Stimulated activated CD8-positive, alpha-beta memory T cell treated with anti-CD3 and anti-CD28 coated beads, Interleukin-7, amount 100 ng/mL, for 48 hours (primary cell): ENCODE results near the gene RDX.
A peak's percentile ranks its signal among the peaks of the same experiment; 100 is the strongest.

Experiments
- DNase-seq, 2 donors: peaks; one replicate each; pipeline ENCODE4 v3.0.0-alpha.2; 2020; ENCODE audit warnings: low read depth in 1 of 2; ENCODE audit errors: extremely low read depth in 1 of 2

Gene RDX

DNA sequence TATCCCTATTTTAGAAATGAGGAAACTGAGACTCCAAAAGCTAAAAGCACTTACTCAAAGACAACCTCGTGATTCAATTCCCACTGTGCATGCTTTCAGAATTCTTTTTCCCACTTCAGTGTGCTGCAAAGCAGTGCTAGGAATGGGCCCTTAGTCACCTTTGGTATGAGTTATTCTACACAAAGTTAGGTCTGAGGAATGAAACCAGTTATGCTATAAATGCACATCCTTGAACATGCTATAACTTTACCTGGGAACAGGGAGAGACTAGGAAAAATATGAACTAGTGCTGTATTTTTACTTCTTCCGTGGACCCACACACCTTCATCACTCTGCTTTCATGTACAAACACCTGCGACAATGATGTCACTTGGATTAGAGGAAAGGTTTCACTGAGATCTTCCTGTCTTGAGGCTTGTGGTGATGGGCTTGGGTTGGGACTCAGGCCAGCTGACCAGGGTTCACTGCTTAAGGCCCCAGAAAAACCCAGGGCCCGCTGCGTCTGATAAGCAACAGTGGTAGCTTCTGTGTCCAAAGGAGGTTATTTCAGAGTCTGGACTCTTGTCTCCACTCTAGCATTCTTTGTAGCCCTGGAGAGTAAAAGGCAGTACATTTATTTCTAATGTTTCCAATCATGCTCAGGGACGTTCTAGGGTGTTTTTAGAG, 121.6 kb downstream of the RDX start:
- DNase-seq, result no peak

DNA sequence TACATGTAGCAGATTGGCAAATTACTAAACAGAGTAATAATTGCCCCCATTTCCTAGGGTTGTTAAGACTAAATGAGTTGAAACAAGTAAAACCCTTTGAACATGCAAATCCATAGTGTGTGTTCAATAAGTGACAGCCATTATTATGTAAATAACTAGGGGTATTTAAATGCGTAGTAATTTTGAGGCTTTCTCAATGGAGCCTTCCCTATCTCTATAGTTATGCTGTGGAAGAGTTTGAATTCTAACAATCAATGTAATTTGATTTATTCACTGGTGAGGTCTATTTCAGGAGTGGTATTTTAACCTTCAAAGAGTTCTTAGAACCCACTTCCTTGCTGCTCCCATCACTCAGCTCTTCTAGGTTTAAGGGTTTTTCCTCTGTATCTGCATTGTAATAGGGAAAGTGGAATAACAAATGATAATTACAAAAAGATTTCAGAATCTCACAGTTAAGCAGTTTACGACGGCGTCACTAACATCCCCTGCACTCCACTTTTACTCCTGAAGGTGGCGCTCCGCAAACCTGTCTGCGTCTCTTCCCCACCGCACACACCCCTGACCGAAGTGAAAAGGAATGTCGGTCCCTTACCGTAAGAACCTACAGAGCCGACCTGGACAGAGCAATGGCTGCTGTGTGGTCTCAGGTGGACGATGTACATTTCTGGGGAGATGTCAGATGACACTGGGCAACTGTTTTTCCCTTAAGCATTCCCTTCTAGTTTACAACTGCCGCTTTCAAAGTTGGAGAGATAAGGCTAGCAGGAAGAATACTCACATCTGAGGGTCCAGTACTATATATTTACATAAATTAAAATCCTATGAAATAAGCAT, 122.4 kb downstream of the RDX start:
- DNase-seq, result peak; percentile 23 to 41

DNA sequence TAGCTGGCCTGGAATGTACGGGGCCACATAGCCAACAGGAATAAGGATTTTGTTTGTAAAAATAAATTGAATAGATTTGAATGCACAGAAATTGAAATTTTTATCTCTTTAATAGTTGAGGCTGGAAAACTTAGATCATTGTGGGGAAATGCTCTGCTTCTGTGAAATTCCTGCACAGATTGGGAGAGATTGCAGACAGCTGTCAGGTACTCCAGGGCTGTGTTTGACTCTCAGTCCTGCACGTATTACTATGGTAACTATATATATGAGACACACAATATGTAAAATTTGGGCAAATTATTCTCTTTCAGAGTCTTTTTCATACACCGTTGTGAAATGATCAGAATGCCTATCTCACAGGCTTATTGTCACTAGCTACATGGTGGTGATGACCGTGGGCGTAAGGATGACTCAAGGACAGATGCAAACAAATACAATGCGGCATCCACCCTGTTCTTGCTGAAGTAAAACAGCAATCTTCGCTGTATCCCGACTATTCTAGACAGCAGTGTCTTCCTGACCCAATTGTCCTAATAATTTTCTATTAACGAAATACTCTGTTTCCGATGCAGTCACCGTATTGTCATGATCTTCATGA, 123.8 kb downstream of the RDX start:
- DNase-seq, result no peak

DNA sequence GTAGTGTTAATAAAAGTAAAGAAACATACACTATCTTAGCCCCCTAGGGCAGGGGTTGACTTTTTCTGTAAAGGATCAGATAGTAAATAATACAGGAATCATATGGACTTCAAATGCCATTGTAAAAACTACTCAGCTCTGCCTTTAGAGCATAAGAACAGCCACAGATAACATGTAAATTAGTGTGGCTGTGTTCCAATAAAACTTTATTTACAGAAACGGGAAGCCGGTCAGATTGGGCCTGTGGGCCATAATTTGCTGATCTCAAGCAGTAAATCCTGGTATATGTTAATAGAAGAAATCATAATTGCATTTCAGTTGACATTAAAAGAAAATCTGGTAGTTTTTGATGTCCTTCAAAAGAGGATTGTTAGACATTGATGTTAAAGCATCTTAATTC, 126.7 kb downstream of the RDX start:
- no peak for DNase-seq

DNA sequence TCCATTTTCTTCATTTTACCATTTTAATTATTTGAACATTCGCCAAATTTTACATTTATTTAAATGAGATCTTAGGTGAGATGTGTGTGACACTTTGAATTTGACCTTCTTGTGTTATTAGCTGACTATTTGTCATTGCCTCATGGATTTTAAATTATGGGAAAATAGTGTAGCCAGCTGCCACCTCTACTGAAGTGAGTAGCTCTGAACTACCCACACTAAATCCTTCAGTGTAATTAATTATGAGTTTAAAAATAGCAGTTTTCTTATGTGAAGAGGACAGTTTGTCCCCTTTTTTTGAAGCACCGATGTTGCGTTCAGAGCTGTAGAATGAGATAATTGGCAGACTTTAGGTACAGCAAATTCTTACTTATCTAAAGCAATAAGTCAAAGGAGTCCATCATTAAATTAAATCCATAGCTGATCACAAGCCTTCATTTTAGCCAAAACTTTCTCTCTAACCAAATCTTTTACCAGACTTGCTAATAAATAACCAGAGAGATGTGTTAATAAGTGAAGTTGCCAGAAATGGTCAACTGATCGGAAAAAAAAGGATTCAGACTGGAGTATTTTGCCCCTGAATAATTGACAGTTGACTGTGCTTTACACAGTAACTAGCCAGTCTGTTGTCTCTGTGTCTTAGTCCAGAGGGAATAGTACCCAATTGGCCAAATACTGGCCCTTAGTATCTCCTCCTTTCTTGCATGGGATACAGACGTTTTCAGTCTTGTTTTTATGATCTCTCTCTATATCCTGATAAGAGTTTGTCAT, 128.2 kb downstream of the RDX start:
- DNase-seq, result no peak

DNA sequence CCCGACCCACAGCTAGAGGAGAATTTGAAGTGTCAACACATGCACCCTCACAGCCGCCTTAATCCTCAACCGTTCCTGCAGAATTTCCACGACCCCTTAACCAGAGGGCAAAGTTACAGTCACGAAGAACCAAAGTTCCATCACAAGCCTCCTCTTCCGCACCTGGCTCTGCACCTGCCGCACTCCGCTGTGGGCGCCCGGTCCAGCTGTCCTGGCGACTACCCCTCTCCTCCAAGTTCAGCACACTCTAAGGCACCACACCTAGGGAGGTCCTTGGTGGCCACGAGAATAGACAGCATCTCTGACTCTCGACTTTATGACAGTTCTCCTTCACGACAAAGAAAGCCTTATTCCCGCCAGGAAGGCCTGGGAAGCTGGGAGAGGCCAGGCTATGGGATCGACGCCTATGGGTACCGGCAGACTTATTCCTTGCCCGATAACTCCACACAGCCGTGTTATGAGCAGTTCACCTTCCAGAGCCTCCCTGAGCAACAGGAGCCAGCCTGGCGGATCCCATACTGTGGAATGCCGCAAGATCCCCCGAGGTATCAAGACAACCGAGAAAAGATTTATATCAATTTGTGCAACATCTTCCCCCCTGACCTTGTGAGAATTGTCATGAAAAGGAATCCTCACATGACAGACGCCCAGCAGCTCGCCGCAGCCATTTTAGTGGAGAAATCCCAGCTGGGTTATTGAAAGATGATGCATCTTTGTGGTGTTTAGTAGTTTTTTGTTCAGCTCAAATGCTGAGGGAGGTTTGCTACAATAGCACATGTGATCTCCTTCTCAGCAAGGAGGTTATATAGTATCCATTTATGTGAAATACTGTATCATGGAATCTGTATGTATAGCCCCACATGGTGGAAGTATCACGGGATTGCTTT, 131.1 kb downstream of the RDX start:
- DNase-seq, result no peak

DNA sequence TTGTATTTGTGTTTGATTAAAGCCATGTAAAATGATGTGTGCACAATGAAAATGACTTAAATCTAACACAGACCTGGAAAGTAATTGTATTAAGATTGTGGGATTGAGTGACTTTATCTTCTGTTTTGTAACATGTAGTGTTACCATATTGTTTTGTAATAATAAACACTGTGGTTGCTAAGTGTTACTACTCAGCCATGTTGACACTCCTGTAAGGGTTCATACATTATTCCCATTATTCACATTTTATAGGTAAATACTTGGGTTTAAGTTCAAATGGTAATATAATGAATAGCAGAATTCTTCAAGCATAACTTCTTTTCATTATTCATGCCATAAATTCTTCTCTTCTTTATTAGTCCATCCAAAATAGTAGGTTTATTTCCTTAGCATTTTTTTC, 134.2 kb downstream of the RDX start:
- DNase-seq, result no peak

DNA sequence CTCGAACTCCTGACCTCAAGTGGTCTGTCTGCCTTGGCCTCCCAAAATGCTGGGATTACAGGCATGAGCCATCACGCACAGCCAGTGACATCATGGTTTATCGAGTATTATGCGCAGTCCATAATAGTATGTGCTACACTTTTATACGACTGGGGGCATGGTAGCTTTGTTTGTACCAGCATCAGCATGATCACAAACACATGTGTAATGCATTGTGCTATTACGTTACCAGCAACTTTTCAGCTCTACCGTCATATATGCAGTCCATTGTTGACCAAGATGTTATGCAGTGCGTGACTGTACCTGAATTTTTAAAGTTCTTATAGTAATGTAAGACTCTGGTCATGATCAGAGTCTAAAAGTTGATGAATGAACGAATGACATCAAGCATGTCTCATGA, 135.4 kb downstream of the RDX start:
- no peak for DNase-seq

DNA sequence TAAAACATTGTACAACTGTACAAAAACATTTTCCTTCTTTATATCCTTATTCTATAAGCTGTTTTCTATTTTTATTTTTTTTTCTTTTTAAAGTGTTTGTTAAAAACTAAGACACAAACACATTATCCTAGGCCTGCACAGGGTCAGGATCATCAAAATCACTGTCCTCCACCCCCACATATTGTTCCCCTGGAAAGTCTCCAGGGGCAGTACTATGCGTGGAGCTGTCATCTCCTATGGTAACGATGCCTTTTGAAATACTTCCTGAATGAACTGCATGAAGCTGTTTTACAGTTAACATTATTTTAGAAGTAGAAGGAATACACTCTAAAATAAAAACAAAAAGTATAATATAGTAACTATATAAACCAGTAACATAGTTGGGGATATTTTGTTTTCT, 136.0 kb downstream of the RDX start:
- no peak for DNase-seq

DNA sequence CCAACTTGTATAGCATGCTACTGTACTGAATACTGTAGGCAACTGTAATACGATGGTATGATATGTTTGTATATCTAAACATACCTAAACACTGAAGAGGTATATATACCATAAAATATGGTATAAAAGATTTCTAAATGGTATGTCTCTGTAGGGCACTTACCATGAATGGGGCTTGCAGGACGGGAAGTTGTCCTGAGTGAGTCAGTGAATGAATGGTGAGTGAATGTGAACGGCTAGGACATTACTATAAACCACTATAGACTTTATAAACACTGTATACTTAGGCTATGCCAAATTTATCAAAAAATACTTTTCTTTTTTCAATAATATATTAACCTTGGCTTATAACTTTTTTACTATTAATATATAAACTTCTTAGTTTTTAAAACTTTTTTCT, 136.4 kb downstream of the RDX start:
- DNase-seq, result no peak

DNA sequence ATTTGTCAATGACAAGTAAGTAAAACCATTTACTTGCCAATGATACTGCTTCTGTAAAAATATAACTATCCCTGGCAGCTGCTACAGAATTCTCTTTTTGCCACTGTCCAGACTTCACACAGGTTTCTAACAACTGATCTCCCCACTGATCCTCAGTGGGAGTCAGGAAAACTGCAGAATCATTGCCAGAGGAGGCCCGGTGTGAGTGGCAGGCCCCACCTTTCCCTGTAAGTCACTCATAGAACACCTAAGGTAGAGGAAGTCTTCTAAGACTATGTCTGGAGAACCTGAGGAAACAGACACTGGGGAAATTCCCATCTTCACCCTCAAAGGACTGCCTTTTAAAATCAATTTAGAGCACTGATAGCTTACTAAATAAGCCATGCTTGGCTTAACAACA, 136.9 kb downstream of the RDX start:
- no peak for DNase-seq

DNA sequence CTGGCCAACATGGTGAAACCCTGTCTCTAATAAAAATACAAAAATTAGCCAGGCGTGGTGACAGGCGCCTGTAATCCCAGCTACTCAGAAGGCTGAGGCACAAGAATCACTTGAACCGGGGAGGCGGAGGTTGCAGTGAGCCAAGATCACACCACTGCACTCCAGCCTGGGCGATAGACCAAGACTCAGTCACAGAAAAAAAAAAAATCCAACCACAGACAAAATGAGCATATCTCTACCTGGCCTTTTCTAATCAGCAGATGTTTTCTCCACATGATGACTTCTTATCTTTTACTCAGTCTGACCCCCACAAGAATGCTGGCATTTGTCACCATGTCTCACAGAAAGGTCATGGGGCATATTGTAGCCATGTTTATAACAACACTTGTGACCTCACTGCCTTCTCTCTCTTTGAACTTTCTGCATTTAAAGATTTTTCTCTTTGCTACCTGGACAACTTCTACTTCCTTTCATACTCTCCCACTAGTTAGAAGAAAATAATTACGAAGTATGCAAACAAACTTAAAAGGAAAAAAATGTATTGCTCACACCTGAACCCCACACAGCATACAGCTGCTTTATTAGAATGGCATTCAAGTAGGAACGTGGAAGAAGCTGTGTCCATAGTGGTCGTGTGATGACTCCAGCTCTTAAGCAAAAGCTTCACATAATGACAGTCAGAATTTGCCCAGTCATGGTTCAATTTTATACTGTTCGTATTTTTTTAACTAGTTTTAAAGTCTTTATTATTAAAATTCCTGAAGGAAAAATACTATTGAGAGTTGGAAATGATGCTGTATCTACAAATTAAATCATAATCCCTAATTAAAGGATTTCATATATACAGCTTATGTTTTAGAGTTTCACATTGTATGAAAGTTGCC, 137.9 kb downstream of the RDX start:
- no peak for DNase-seq

DNA sequence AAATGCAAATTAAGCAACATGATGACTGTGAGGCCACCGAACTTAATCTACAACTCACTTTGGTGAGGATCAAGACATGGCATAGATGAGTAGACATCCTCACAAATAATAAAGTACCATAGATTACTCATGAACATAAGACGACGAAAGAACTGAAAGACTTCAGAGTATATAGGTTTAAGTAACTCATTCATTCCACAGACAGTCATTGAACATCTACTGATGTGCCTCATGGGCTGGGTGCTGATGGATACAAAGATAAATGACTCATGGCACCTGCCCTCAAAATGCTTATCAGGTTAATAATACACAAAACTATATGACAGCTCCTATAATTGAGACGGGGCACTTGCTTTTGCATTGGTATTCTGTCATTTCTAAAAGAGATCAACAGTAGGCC, 139.9 kb downstream of the RDX start:
- no peak for DNase-seq

DNA sequence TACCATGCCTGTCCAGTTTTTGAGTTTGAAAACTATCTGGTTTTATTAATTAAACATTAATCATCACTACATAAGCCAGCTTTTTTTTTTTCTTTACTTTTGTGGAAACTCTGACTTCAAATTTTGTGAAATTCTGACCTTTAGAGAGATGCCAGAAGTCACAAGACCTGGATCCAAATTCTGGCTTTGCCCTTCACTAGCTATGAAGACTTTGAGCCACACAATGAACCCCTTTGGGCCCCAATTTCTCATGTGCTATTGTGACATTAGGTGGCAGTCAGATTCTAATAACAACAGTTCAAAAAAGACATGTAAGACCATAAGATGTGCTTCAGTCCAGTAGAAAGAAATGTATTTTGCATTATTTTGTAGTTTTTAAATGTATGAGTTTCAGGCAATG, 142.9 kb downstream of the RDX start:
- DNase-seq, result no peak

DNA sequence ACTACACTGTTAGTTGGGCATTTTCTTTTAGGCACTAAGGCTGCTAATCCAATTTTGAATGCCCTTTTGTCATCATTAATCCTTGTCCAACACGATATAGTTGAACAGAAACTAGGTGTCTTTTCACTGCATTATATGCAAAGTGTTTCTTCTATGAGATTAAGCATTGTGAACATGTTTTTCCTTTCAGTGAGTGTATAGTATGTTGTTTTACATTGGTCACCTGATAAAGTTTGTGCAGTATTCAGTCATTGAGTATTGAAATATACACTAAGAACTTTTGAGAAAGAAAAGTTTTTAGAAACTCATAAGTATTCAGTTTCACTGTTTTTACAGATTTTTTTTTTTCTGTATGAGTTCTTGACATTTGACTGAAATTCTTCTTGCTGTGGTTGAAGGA, 144.2 kb downstream of the RDX start:
- DNase-seq, result no peak

DNA sequence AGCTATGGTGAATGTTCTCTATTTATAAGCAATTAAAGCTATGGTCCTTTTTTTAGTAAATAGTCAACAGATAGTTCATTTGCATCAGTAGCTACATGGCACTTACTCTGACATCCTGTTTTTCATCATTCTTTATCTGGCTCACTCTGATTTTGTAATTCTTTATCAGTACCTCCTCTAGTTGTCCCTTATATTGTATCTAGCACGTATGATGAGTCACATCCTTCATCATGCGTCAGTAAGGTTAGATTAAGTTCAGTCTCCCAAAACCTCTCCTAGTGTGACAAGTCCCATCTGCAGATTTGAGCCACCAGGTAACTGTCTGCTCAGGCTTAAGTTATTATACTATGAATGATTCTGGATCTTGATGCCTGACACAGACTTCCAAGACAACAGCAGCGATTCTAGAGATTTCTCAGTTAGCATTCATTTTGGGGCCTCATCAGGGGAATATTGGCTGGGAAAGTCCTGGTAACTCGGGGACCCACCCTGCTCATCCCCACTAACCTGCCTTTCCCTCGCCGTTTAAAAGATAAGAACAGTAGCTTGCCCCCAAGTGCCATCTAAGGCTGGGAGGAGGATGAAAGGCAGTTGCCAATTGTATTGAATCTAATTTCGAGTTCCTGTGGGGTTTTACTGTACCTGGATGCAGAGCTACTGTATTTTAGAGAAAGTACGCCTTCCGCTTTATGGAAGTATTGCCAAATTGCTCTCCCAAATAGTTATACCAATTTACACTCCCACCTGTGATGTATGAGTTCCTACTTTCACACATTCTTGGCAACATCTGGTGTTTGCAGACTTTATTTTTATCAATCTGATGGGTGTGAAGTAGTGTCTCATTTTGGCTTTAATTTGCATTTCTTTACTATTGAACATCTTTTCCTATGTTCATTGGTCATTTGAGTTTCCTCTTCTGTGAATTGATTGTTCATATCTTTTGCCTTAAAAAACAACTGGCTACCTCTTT, 147.4 kb downstream of the RDX start:
- no peak for DNase-seq

DNA sequence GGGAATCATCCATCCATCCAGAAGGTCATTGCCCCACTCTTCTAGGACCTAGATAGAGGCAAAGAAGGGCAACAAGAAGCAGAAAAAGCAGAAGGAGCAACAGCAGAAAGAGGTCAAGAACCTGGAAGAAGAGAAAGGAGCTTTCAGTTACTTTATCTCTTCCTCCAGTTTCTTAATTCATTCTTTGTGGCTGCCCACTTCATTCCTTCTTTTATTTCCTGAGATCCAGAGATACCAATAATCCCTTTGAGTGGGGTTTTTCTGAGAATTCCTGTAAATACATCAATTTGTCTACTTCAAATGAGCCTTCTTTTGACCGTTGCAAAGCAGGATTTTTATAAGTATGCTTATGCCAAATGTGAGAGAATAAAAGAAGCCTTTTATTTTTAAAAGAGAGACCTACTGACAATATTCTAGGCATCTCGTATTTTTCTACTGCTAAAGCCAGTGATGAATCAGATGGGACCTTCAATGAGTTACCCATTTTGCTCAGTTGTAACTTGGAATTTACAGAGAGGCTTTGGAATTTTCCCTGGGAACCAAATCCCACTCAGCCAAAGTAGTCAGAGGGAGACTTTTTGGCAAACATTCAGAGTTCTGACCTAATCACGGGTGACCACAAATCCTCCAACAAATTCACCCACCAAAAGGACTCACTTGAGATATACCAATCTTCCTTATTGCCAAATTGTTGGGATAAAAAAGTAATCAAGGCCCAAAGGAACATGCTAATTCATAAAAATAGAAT, 148.3 kb downstream of the RDX start:
- no peak for DNase-seq

DNA sequence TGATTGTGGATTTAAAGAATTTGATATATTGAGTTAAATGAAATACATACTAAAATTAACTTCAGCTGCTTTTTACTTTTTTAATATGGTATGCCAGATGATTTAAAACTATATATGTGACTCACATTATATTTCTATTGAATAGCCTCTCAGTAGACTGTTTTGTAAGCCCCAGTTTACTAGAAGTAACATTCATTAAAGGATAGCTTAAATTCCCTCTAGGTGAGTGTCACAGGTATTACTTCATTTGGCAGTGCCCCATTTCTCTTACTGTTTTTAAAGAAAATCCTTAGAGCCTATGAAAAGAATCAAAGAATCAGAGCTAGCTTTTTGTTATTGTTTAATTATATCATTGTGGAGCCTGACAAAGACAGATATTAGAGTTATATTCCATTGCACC, 154.6 kb downstream of the RDX start:
- no peak for DNase-seq
